ENCODE data around the gene RUFY1.
"Not testable (repeated sequence)": the region's sequence is repeated elsewhere in the genome, so short reads cannot be mapped to it uniquely, and the experiment has no call there.

The RUFY1 gene

GRCh38 chr5:179623003-179623905 lies 72.9 kb downstream of the RUFY1 start, which contains the start of gene HNRNPH1:
Gene HNRNPH1, minus strand, starts transcription at chr5:179623671. Its CDS starts 538 bp downstream, at chr5:179623133.
- peak; percentile 98 for DNase-seq

DNA sequence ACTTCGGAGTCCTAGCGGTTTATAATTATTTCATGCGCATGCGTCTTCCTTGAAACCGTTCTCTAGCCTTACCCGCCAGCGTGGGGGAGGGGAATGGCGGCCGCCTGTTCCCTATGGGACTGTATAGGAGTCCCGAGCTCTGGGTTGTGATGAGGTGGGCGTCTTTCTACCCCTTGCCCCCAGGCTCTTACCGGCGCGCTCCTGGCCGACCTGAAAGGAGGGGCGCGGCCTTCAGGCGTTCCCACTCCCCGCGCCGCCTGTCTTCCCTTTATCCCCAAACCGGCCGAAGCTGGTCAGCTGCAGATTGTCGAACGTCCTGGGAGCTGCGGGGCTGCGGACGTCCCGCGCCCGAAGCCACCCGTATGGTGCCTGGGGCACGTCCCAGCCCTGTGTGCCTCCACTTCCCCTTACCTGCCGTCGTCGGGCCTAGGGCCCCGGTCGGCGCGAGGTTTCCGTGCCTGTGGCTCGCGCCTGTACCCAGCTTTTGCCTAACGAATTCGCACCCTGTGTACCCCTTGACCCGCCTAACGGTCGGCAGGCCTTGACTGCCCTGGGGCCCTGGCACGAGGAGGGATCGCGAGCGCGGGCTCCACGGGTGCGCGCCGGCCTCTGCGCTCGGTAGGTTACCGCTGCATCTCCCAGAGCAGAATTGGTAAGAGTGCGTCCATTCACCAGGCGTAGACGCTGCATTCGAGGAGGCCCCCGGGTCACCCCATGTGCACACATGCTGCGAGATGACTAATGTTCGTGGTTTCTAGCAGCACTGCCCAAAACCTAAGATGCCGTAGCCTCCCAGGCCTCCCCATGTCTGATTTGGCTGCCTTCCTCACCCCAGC lies 73.8 kb downstream of the RUFY1 start:
- no peak for DNase-seq

DNA sequence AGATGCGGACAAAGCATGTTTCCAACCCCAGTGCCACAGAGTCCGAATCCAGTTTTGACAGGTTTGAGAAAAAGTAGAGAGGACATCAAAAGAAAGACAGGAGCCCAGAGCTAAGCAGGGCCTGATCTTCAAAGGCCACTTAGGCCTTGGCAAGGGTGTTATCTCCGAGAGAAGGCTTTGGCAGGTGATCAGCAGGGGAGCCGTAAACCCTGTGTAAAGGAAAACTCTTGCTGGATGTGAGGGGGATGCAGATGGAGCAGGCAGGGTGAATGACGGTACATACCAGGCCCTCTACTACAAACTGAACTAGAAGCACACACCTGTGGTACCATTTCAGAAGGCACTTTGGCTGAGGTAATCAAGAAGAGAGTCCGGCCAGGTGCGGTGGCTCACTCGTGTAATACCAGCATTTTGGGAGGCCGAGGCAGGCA lies 74.5 kb downstream of the RUFY1 start:
- DNase-seq = no peak

GRCh38 chr5:179633501-179634369 lies 83.4 kb downstream of the RUFY1 start:
- not testable (repeated sequence) for DNase-seq

- DNase-seq = not testable (repeated sequence)
Measured at GRCh38 chr5:179634370-179635172, 84.2 kb downstream of the RUFY1 start.

- not testable (repeated sequence) for DNase-seq
Measured at GRCh38 chr5:179639296-179639695, 88.9 kb downstream of the RUFY1 start.

DNA sequence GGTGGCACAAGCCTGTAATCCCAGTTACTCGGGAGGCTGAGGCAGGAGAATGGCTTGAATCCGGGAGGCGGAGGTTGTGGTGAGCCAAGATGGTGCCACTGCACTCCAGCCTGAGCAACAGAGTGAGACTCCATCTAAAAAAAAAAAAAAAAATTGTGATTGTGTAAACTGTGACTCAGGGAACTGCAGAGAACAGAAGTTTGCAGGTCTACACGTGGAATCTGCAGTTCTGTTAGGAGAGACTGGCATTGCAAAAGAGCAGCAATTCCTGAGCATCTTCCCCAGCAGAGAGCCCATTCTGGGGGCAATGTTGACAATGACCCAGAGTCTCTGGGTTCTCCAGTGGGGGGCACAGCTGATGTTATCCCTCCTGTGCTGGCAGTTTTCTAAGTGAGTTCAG lies 91.4 kb downstream of the RUFY1 start:
- DNase-seq = not testable (repeated sequence)

DNA sequence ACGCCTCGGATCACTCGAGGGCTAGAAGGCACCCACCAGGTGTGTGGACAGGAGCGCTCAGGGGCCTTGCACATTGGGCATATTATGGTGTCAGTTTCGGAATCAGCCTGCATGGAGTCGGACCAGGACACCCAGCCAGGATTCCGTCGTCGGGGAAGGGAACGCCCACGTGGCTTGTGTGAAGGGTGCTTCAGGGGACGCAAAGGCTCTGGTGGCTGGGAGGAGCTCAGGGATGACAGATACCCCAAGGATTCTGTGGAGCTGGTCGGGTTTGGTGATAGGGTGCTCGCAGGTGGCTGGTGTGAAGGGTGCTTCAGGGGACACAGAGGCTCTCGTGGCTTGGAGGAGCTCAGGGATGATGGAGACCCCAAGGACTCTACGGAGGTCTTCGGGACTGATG lies 92.3 kb downstream of the RUFY1 start:
- DNase-seq = not testable (repeated sequence)

DNA sequence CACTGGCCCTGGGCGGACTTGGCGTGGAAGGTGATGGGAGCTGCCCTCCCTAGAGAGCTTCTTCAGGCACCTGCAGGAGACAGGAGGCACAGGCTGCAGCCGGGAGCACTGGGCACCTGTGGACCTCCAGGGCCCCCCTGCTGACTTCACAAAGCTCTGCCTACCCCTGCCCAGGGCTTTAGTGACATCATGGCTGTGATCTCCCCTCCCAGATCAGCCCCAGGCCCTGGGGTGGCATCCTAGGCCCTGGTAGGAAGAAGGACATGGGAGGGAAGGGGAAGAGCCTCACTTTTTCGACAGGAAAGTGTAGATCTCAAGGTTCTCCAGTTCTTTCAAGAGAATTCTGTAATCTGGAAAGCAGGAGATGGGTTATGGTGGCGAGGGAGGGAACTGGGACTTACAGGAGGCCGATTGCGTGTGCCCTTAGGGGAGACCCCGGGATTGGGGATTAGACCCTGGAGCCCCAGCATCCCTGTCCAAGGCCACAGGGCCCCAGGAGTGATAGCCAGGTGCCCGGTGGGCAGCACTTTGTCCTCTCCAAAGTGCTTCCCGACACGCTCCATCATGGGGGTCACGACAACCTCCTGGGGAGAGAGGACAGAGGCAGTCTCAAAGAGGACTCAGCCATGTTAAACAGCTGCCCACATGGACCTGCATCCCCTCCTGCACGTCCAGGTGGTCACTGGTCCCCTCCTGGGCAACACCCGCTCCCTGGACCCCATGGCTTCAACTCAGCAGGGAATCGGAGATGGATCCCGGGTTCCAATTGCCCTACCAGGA lies 93.0 kb downstream of the RUFY1 start:
- DNase-seq = not testable (repeated sequence)

DNA sequence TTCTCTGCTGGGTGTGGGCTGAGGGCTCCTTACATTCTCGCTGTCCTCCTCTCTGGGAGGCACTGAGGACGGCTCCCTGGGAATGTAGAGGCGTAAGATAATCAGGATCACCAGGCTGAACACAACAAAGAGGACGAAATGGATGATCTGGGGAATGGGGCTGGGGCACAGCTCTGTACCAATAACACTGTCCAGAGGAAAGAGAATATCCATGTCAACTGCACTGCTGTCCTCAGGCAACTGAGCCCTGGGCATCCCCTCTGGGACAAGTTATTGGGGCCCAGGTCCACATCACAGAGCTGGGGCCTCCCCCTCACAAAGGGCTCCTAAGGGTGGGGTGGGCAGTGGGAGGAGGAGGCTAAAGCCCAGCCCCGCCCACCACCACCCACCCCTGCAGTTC lies 94.4 kb downstream of the RUFY1 start:
- DNase-seq = not testable (repeated sequence)

DNA sequence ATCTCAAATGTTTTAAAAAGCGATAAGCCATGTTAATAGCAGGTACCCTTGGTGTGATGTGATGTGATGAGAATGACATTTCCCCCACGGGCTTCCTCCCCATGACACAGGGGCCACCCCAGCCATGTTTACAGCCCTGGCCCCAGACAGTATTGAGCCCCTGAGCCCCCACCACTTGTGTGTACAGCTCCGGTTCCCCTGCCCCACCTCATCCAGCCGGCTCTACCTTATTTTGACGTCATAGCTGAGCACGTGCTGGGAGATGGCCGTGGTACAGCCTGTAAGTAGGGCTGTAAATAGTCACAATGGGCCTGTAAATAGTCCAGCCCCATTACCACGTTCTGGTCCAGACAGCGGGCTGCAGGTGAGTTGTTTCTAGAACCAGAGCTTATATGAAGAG lies 98.1 kb downstream of the RUFY1 start:
- no peak for DNase-seq

GRCh38 chr5:179649166-179649703 lies 98.9 kb downstream of the RUFY1 start:
- DNase-seq = not testable (repeated sequence)

DNA sequence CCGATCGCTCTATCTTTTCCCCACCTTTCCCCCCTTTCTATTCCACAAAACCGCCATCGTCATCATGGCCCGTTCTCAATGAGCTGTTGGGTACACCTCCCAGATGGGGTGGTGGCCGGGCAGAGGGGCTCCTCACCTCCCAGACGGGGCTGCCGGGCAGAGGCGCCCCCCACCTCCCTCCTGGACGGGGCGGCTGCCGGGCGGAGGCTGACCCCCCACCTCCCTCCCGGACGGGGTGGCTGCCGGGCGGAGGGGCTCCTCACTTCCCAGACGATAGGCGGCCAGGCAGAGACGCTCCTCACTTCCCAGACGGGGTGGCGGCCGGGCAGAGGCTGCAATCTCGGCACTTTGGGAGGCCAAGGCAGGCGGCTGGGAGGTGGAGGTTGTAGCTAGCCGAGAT lies 99.9 kb downstream of the RUFY1 start:
- DNase-seq = not testable (repeated sequence)

DNA sequence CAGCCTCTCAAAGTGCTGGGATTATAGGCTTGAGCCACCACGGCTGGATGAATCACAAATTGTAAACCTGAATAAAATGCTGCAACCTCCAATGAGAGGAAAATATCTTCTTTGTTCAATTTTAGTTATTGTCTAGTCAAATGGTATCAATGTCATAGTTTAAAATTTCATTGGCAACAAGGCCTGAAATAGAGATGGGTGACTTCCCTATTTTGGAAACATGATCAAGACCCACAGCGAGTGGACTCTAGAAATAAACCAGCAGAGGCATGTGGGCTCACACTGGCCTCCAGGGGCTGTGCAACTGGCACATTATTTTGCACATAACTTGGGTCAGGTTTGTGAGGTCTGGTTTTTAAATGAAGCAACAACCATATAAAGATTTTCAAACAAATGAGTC lies 102.8 kb downstream of the RUFY1 start:
- not testable (repeated sequence) for DNase-seq

GRCh38 chr5:179657302-179658178 lies 107.2 kb downstream of the RUFY1 start:
- DNase-seq = not testable (repeated sequence)

GRCh38 chr5:179658179-179658856 lies 108.0 kb downstream of the RUFY1 start:
- not testable (repeated sequence) for DNase-seq

All from GDM1 (cell line).